A673 (cell line): ENCODE measurements around the gene ZFR. TPM values are rescaled to one million over a fixed set of nuclear protein-coding genes. Genes with fewer than 3 reads are reported as not detected.

ENCODE experiments used
- BruUV-seq: library from RNA; stranded (reverse); fragments of 400-500 nt; replicated peaks from 2 replicates; lab custom pipeline; 2021; lab: Mats Ljungman, UMichigan
- CTCF ChIA-PET: fragments of 300-600 bp; sonication (Branson Sonifier 250); formaldehyde crosslinking; loops from one replicate; lab custom pipeline; 2022; ENCODE audit warnings: antibody characterized with exemption; lab: Charles Lee
- POLR2A ChIA-PET: fragments of 300-600 bp; sonication (Branson Sonifier 250); formaldehyde crosslinking; loops from one replicate; lab custom pipeline; 2022; ENCODE audit warnings: antibody characterized with exemption; ENCODE audit not compliant: low non-redundant PET; lab: Charles Lee
- DNase-seq: peaks from one replicate; pipeline ENCODE4 v3.0.0-alpha.2; 2015; ENCODE audit warnings: low spot score
- H3K27ac ChIP-seq: fragments of 200-600 bp; sonication (generic); 2 replicates; pipeline ENCODE4 v1.5.1; 2016; ENCODE audit warnings: mixed run types, low read depth, mild to moderate bottlenecking, mixed read lengths, antibody characterized with exemption, low read length; ENCODE audit not compliant: poor library complexity, severe bottlenecking
- H3K27me3 ChIP-seq: fragments of 200-600 bp; sonication (generic); replicated peaks from 2 replicates; pipeline ENCODE4 v1.6.1; 2017; ENCODE audit warnings: mixed run types, low read depth, mild to moderate bottlenecking, mixed read lengths, antibody characterized with exemption, low read length; ENCODE audit not compliant: insufficient read depth, poor library complexity
- H3K36me3 ChIP-seq: fragments of 200-600 bp; sonication (generic); 2 replicates; pipeline ENCODE4 v1.6.1; 2016; ENCODE audit warnings: mixed run types, mild to moderate bottlenecking, mixed read lengths, antibody characterized with exemption, low read length; ENCODE audit not compliant: insufficient read depth, poor library complexity, severe bottlenecking
- H3K4me1 ChIP-seq: fragments of 200-600 bp; sonication (generic); 2 replicates; pipeline ENCODE4 v1.6.1; 2017; ENCODE audit warnings: mixed run types, mild to moderate bottlenecking, mixed read lengths, antibody characterized with exemption, low read length; ENCODE audit not compliant: insufficient read depth, poor library complexity, severe bottlenecking
- H3K4me3 ChIP-seq: fragments of 200-600 bp; sonication (generic); 2 replicates; pipeline ENCODE4 v1.5.1; 2016; ENCODE audit warnings: low read depth, mixed run types, mild to moderate bottlenecking, mixed read lengths, low read length; ENCODE audit not compliant: poor library complexity, severe bottlenecking
- H3K9me3 ChIP-seq: fragments of 200-600 bp; sonication (generic); 2 replicates; pipeline ENCODE4 v1.6.1; 2016; ENCODE audit warnings: mixed run types, low read depth, mild to moderate bottlenecking, mixed read lengths, antibody characterized with exemption, low read length; ENCODE audit not compliant: poor library complexity, severe bottlenecking
- CTCF ChIP-seq: fragments of 300-800, 200-600 bp; sonication (generic); conservative IDR thresholded peaks from 2 replicates; pipeline ENCODE4 v1.5.1; 2017; ENCODE audit warnings: low read depth, mild to moderate bottlenecking, antibody characterized with exemption, low read length, moderate library complexity, mixed read lengths
- EZH2 ChIP-seq: fragments of 200-600 bp; sonication (generic); IDR thresholded peaks from 2 replicates; pipeline ENCODE4 v1.6.1; 2017; ENCODE audit warnings: borderline replicate concordance, low read depth, mild to moderate bottlenecking, mixed read lengths, antibody characterized with exemption, low read length; ENCODE audit not compliant: poor library complexity, severe bottlenecking
- intact Hi-C: fragments of 100-400 bp; cut with micrococcal nuclease; formaldehyde crosslinking; loops from one replicate; pipeline ENCODE4 v1.10.0; 2022; ENCODE audit not compliant: unreplicated experiment
- total RNA-seq: library from RNA; stranded (reverse); gene quantifications from 2 replicates; pipeline ENCODE4 v1.2.3, GENCODE V29; 2021

Gene ZFR
- total RNA-seq, 1 experiment from 2014 or later = 110 TPM

GRCh38 chr5:32450952-32451351, 6.4 kb upstream of the ZFR start:
- TF ChIP-seq EZH2 (no peak), CTCF (peak; percentile 63)
- BruUV-seq = no TSS peak
- Histone ChIP-seq H3K4me3 (no peak overlapping the region), H3K36me3 (no peaks in the 10 kb centered on the region), H3K4me1 (no peaks in the 10 kb centered on the region), H3K9me3 (no peaks in the 10 kb centered on the region), H3K27ac (no peak overlapping the region), H3K27me3 (no peaks in the 10 kb centered on the region)
- peak; percentile 22 for DNase-seq
- ChIA-PET POLR2A (interaction anchor here (0.5 to 0.7 kb wide), 2 partner anchors 55 to 80 kb away, joined by 3 read pairs; no protein-coding TSS in a partner anchor), CTCF (no interaction called here)
- intact Hi-C loops = no loop called here

DNA sequence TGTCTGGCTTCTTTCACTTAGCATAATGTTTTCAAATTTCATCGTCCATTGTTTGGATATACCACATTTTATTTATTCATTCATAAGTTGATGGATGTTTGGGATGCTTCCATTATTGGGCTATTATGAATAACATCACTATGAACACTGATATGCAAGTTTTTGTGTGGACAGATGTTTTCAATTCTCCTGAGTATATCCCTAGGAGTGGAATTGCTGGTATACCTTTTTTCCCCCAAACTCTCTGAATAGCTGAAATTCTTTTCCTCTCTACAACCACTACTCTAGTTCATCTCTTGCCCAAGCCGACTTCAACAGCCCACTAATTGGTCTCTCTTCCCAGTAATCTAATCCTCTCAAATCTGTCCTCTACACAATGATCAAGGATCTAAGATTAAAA, 4.7 kb upstream of the ZFR start:
- CTCF ChIA-PET = no interaction called here
- Histone ChIP-seq H3K4me3 (no peak overlapping the region), H3K27ac (no peak overlapping the region), H3K36me3 (no peaks in the 10 kb centered on the region), H3K9me3 (no peaks in the 10 kb centered on the region), H3K4me1 (no peaks in the 10 kb centered on the region), H3K27me3 (no peaks in the 10 kb centered on the region)
- BruUV-seq = no TSS peak
- intact Hi-C loops = no loop called here
- no peak for TF ChIP-seq EZH2
- TF ChIP-seq CTCF = no peak
- DNase-seq = no peak
- POLR2A ChIA-PET = no interaction called here

DNA sequence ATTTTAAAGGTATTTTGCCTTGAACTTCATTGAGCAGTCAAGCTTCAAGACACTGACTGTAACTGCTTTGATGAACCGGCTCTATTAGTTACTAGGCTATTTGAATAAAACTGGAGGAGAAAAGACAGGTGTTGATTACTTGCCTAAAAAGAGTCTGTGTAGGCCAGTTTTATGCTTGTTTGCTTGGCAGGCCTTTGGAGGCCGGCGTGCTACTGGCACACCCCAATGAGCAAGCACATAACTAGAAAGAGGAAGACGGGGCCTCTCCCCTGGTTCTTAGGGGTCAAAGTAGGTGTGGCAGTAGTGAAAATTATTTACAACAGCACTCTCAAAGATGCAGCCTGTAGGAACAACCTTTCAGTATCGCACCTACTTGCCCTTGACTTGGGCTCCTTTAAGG, 2.1 kb upstream of the ZFR start:
- POLR2A ChIA-PET = no interaction called here
- H3K4me3 ChIP-seq = no peak overlapping the region
- no peak for DNase-seq
- BruUV-seq = no TSS peak
- CTCF ChIA-PET = no interaction called here
- TF ChIP-seq EZH2 = no peak
- no peak for TF ChIP-seq CTCF
- no peaks in the 10 kb centered on the region for H3K27me3 ChIP-seq
- H3K36me3 ChIP-seq = peaks cover 7% of the 10 kb centered on the region
- intact Hi-C loops = no loop called here
- H3K4me1 ChIP-seq = peaks cover 10% of the 10 kb centered on the region
- H3K27ac ChIP-seq = no peak overlapping the region
- H3K9me3 ChIP-seq = no peaks in the 10 kb centered on the region
